Endothelial cell of umbilical vein (primary cell): Measurements from ENCODE around the gene ZKSCAN2. TPM values are rescaled to one million over a fixed set of nuclear protein-coding genes. Genes with fewer than 3 reads are reported as not detected.

Source experiments
- BruUV-seq: library from RNA; stranded (reverse); fragments of 400-500 nt; replicated peaks from 2 replicates; lab custom pipeline; 2021; lab: Mats Ljungman, UMichigan
- CTCF ChIA-PET: fragments of 300-600, 350-600 bp; sonication (Branson Sonifier 250); formaldehyde crosslinking; loops from one replicate; lab custom pipeline; 2021; ENCODE audit warnings: antibody characterized with exemption, inconsistent platforms; lab: Charles Lee
- POLR2A ChIA-PET: fragments of 300-600, 350-600 bp; sonication (Branson Sonifier 250); formaldehyde crosslinking; loops from one replicate; lab custom pipeline; 2021; ENCODE audit warnings: antibody characterized with exemption, inconsistent platforms; lab: Charles Lee
- DNase-seq: peaks from one replicate; pipeline ENCODE4 v3.0.0-alpha.2; 2011; ENCODE audit warnings: low read depth, low spot score
- FAIRE-seq: peaks from 2 replicates; lab custom pipeline; 2011; peaks lifted over from hg19 to GRCh38; lab: Jason Lieb, UNC
- H2AFZ ChIP-seq: 2 replicates; pipeline ENCODE4 v1.6.0; 2012; ENCODE audit warnings: low read depth, low read length, control low read depth, inconsistent platforms
- H3K27ac ChIP-seq: 2 replicates; pipeline ENCODE4 v1.5.1; 2011; ENCODE audit warnings: low read depth, mild to moderate bottlenecking, control low read depth, low read length, moderate library complexity; ENCODE audit not compliant: insufficient read depth
- H3K27me3 ChIP-seq, 2 experiments: 2 replicates each; pipeline versions ENCODE4 v1.6.0 to v1.6.1; 2011; ENCODE audit warnings: low read length in 2 of 2, mixed read lengths in 1 of 2; ENCODE audit not compliant: control insufficient read depth in 2 of 2, insufficient read depth in 2 of 2
- H3K36me3 ChIP-seq, 2 experiments: 2 replicates in 1 of 2; 3 replicates in 1 of 2; pipeline ENCODE4 v1.5.1; 2011; ENCODE audit warnings: low read length in 2 of 2, mild to moderate bottlenecking in 1 of 2, moderate library complexity in 1 of 2; ENCODE audit not compliant: control insufficient read depth in 2 of 2, insufficient read depth in 2 of 2; ENCODE audit errors: extremely low read depth in 1 of 2
- H3K4me1 ChIP-seq: 3 replicates; pipeline ENCODE4 v1.5.1; 2011; ENCODE audit warnings: mild to moderate bottlenecking, low read length; ENCODE audit not compliant: control insufficient read depth, insufficient read depth; ENCODE audit errors: extremely low read depth
- H3K4me2 ChIP-seq: 2 replicates; pipeline ENCODE4 v1.6.1; 2011; ENCODE audit warnings: low read length, control low read depth, mixed read lengths; ENCODE audit not compliant: insufficient read depth
- H3K4me3 ChIP-seq, 3 experiments: fragments of 200-600 bp in 1 of 3; sonication (generic), shearing (Covaris generic) in 1 of 3; replicated peaks in 1 of 3; 2 replicates each; pipeline ENCODE4 v1.5.1; 2011 to 2016; ENCODE audit warnings: control low read depth in 3 of 3, low read length in 3 of 3, mild to moderate bottlenecking in 2 of 3, inconsistent platforms in 1 of 3, low read depth in 1 of 3, moderate library complexity in 1 of 3; ENCODE audit not compliant: insufficient read depth in 1 of 3
- H3K79me2 ChIP-seq: 2 replicates; pipeline ENCODE4 v1.6.0; 2012; ENCODE audit warnings: low read length, inconsistent platforms; ENCODE audit not compliant: control insufficient read depth, insufficient read depth
- H3K9ac ChIP-seq: replicated peaks from 2 replicates; pipeline ENCODE3; 2011; ENCODE audit warnings: low read length, control low read depth; ENCODE audit not compliant: insufficient read depth; ENCODE audit errors: extremely low read depth
- H3K9me1 ChIP-seq: replicated peaks from 3 replicates; pipeline ENCODE4 v1.6.0; 2011; ENCODE audit warnings: mild to moderate bottlenecking, low read length; ENCODE audit not compliant: control insufficient read depth, insufficient read depth; ENCODE audit errors: extremely low read depth
- H3K9me3 ChIP-seq: replicated peaks from 2 replicates; pipeline ENCODE4 v1.5.1; 2012; ENCODE audit warnings: low read length, inconsistent platforms; ENCODE audit not compliant: control insufficient read depth, insufficient read depth
- H4K20me1 ChIP-seq: replicated peaks from 2 replicates; pipeline ENCODE3; 2011; ENCODE audit warnings: mild to moderate bottlenecking, low read length; ENCODE audit not compliant: control insufficient read depth, insufficient read depth; ENCODE audit errors: extremely low read depth
- EZH2 ChIP-seq: IDR thresholded peaks from 2 replicates; pipeline ENCODE4 v1.6.1; 2012; ENCODE audit warnings: borderline replicate concordance, low read depth, mild to moderate bottlenecking, moderate library complexity, low read length, inconsistent platforms; ENCODE audit not compliant: severe bottlenecking
- FOS ChIP-seq: IDR thresholded peaks from 2 replicates; pipeline ENCODE4 v1.6.1; 2011; ENCODE audit warnings: mild to moderate bottlenecking, low read length, moderate library complexity, borderline replicate concordance; ENCODE audit not compliant: insufficient read depth
- GATA2 ChIP-seq: IDR thresholded peaks from 2 replicates; pipeline ENCODE4 v1.7.0; 2011; ENCODE audit warnings: low read depth, mild to moderate bottlenecking, moderate library complexity, mixed read lengths, low read length; ENCODE audit not compliant: insufficient read length, insufficient read depth
- JUN ChIP-seq: IDR thresholded peaks from 2 replicates; pipeline ENCODE4 v1.6.1; 2011; ENCODE audit warnings: borderline replicate concordance, low read depth; ENCODE audit not compliant: insufficient read length, insufficient read depth
- MYC ChIP-seq: IDR thresholded peaks from one replicate; pipeline ENCODE4 v1.6.1; 2011; ENCODE audit warnings: mild to moderate bottlenecking, low read depth, low read length
- POLR2A ChIP-seq: IDR thresholded peaks from 2 replicates; pipeline ENCODE4 v1.6.1; 2012; ENCODE audit warnings: low read depth, mild to moderate bottlenecking, control low read depth, low read length
- dilution Hi-C: fragments of 300-500 bp; cut with MboI; formaldehyde crosslinking; loops from one replicate; pipeline ENCODE4 v1.15.0; 2019; ENCODE audit warnings: low sequenced_read_pairs; ENCODE audit not compliant: extremely low pct_ligation_motif_present
- intact Hi-C: fragments of 100-400 bp; cut with micrococcal nuclease; formaldehyde crosslinking; loops from one replicate; pipeline ENCODE4 v1.10.0; 2022
- polyA plus RNA-seq, 4 experiments: library from polyadenylated mRNA; depleted of rRNA in 3 of 4; stranded (reverse) in 3 of 4; unstranded in 1 of 4; fragments of >200 nt; gene quantifications; 2 replicates each; pipeline versions ENCODE4 v1.2.1 to v1.2.3, GENCODE V29; 2011 to 2012; ENCODE audit warnings: missing spikeins in 1 of 4
- total RNA-seq: library from RNA; stranded (reverse); gene quantifications from 2 replicates; pipeline ENCODE4 v1.2.3, GENCODE V29; 2021
- TF ChIP-seq, protein P1 (sequence below): IDR thresholded peaks from 2 replicates; pipeline ENCODE4 v1.6.1; 2011; ENCODE audit not compliant: insufficient read depth, insufficient read length
- TF ChIP-seq, protein P2 (sequence below), 2 donors: IDR thresholded peaks; 1 replicate in 1 of 2; 2 replicates in 1 of 2; pipeline ENCODE4 v1.5.1; 2011; ENCODE audit warnings: low read length in 2 of 2, mild to moderate bottlenecking in 2 of 2, moderate library complexity in 2 of 2, control low read depth in 1 of 2, inconsistent platforms in 1 of 2, low read depth in 1 of 2; ENCODE audit not compliant: insufficient read depth in 1 of 2; ENCODE audit errors: extremely low read depth in 1 of 2

The ZKSCAN2 gene
- total and polyA plus RNA-seq, 2 donors (not counting 3 experiments of a cell fraction or from before 2014, with no cell fraction given), result 1.4 to 4.7 TPM

DNA sequence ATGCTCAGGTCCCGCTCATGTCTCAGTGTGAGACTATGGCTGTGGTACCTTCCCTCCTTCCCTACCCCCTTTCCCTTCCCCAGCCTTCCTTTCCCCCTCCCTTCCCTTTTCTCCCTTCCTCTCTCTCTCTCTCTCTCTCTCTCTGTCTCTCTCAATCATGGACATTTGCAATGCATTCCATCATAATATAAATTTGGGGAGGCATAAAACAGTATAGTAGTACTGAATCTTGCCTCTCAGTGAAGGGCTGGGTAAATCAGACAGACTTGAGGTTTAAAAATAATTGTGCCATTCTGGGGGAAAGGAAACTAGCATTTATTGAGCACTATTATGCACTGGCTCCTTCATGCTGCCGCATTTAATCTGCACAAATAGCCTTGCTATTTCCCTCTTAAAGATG lies 4.3 kb downstream of the ZKSCAN2 start:
- CTCF ChIA-PET, result no interaction called here
- Histone ChIP-seq H3K9me1 (no peaks in the 10 kb centered on the region), H3K36me3 (peaks cover 0 to 3% of the 10 kb centered on the region in 2 experiments), H4K20me1 (no peaks in the 10 kb centered on the region), H3K79me2 (peaks cover 3% of the 10 kb centered on the region), H3K27ac (no peak overlapping the region), H3K4me2 (no peak overlapping the region), H3K9me3 (no peaks in the 10 kb centered on the region), H3K9ac (no peak overlapping the region), H2AFZ (no peak overlapping the region), H3K4me3 (no peak overlapping the region), H3K4me1 (peaks cover 14% of the 10 kb centered on the region), H3K27me3 (no peaks in the 10 kb centered on the region)
- intact Hi-C loops (no loop called here), dilution Hi-C loops (no loop called here)
- TF ChIP-seq MYC, result no peak
- no peak for TF ChIP-seq GATA2
- TF ChIP-seq POLR2A, result no peak
- TF ChIP-seq, protein P1, sequence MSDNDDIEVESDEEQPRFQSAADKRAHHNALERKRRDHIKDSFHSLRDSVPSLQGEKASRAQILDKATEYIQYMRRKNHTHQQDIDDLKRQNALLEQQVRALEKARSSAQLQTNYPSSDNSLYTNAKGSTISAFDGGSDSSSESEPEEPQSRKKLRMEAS, result no peak
- TF ChIP-seq, protein P2, sequence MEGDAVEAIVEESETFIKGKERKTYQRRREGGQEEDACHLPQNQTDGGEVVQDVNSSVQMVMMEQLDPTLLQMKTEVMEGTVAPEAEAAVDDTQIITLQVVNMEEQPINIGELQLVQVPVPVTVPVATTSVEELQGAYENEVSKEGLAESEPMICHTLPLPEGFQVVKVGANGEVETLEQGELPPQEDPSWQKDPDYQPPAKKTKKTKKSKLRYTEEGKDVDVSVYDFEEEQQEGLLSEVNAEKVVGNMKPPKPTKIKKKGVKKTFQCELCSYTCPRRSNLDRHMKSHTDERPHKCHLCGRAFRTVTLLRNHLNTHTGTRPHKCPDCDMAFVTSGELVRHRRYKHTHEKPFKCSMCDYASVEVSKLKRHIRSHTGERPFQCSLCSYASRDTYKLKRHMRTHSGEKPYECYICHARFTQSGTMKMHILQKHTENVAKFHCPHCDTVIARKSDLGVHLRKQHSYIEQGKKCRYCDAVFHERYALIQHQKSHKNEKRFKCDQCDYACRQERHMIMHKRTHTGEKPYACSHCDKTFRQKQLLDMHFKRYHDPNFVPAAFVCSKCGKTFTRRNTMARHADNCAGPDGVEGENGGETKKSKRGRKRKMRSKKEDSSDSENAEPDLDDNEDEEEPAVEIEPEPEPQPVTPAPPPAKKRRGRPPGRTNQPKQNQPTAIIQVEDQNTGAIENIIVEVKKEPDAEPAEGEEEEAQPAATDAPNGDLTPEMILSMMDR (IDR thresholded peaks at IDR 0.05; ENCODE audit: extremely low read depth in 1 of 2, insufficient read depth in 1 of 2, low read depth in 1 of 2, low read length in 2 of 2), result no peak
- POLR2A ChIA-PET, result no interaction called here
- FAIRE-seq (no peak), DNase-seq (no peak)
- no TSS peak for BruUV-seq

DNA sequence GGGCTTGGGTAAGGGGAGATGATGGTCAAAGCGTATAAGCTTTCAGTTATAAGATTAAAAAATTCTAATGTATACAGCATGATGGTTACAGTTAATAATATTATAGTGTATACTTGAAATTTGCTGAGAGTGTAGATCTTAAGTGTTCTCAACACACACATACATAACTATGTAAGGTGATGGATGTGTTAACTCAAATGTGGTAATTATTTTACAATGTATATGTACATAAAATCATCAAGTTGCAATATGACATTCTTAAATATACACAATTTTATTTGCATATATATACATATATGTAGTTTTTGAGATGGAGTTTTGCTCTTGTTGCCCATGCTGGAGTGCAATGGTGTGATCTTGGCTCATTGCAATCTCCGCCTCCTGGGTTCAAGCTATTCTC lies 7.2 kb downstream of the ZKSCAN2 start:
- Histone ChIP-seq H4K20me1 (no peaks in the 10 kb centered on the region), H3K4me1 (no peaks in the 10 kb centered on the region), H3K9me1 (no peaks in the 10 kb centered on the region), H2AFZ (no peak overlapping the region), H3K36me3 (peaks cover 3 to 10% of the 10 kb centered on the region in 2 experiments), H3K27ac (no peak overlapping the region), H3K4me3 (no peak overlapping the region), H3K9ac (no peak overlapping the region), H3K9me3 (no peaks in the 10 kb centered on the region), H3K4me2 (no peak overlapping the region), H3K79me2 (no peaks in the 10 kb centered on the region), H3K27me3 (no peaks in the 10 kb centered on the region)
- intact Hi-C loops (no loop called here), dilution Hi-C loops (no loop called here)
- DNase-seq, result no peak
- TF ChIP-seq JUN (no peak), GATA2 (no peak), MYC (no peak), FOS (no peak), EZH2 (no peak), POLR2A (no peak)
- TF ChIP-seq, protein P2 (IDR thresholded peaks at IDR 0.05; ENCODE audit: extremely low read depth in 1 of 2, insufficient read depth in 1 of 2, low read depth in 1 of 2, low read length in 2 of 2), result no peak
- TF ChIP-seq, protein P1, result no peak
- no peak for FAIRE-seq
- ChIA-PET POLR2A (no interaction called here), CTCF (interaction anchor here (0.7 to 1.1 kb wide), 2 partner anchors 17 to 25 kb away, joined by 3 to 5 read pairs; no protein-coding TSS in a partner anchor)
- BruUV-seq, result no TSS peak
